Esophagus muscularis mucosa (tissue), 3 donors: ENCODE measurements around the gene FREM3.
"Not testable (repeated sequence)": the region's sequence is repeated elsewhere in the genome, so short reads cannot be mapped to it uniquely, and the experiment has no call there.

Experiments used
- POLR2AphosphoS5 ChIP-seq, 2 donors: sonication (generic); formaldehyde crosslinking; IDR thresholded peaks; one replicate each; pipeline ENCODE4 v1.6.1; 2017; ENCODE audit warnings: antibody characterized with exemption in 2 of 2
- TF ChIP-seq, protein P1 (sequence below), 3 experiments: fragments of 200-600 bp in 2 of 3; fragments of 450-650 bp in 1 of 3; sonication (generic) in 2 of 3; IDR thresholded peaks; one replicate each; pipeline ENCODE4 v1.5.1; 2017 to 2019; ENCODE audit warnings: antibody characterized with exemption in 3 of 3, mild to moderate bottlenecking in 2 of 3, moderate library complexity in 1 of 3

DNA sequence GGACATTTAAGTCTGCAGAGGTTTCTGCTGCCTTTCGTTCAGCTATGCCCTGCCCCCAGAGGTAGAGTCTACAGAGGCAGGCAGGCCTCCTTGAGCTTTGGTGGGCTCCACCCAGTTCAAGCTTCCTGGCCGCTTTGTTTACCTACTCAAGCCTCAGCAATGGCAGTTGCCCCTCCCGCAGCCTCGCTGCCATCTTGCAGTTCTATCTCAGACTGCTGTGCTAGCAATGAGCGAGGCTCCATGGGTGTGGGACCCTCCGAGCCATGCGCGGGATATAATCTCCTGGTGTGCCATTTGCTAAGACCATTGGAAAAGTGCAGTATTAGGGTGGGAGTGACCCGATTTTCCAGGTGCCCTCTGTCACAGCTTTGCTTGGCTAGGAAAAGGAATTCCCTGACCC lies 26.8 kb downstream of the FREM3 start:
- TF ChIP-seq, protein P1, sequence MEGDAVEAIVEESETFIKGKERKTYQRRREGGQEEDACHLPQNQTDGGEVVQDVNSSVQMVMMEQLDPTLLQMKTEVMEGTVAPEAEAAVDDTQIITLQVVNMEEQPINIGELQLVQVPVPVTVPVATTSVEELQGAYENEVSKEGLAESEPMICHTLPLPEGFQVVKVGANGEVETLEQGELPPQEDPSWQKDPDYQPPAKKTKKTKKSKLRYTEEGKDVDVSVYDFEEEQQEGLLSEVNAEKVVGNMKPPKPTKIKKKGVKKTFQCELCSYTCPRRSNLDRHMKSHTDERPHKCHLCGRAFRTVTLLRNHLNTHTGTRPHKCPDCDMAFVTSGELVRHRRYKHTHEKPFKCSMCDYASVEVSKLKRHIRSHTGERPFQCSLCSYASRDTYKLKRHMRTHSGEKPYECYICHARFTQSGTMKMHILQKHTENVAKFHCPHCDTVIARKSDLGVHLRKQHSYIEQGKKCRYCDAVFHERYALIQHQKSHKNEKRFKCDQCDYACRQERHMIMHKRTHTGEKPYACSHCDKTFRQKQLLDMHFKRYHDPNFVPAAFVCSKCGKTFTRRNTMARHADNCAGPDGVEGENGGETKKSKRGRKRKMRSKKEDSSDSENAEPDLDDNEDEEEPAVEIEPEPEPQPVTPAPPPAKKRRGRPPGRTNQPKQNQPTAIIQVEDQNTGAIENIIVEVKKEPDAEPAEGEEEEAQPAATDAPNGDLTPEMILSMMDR (IDR thresholded peaks at IDR 0.05): not testable (repeated sequence)
- not testable (repeated sequence) for TF ChIP-seq POLR2AphosphoS5 (IDR thresholded peaks at IDR 0.05)
